SH-SY5Y (cell line): ENCODE data around the gene TRIM25.

ENCODE experiments used
- GATA2 ChIP-seq: IDR thresholded peaks from 2 replicates; pipeline ENCODE4 v1.6.1; 2011; ENCODE audit warnings: mild to moderate bottlenecking, low read depth, low read length
- GATA3 ChIP-seq: IDR thresholded peaks from 2 replicates; pipeline ENCODE4 v1.6.1; 2011; ENCODE audit warnings: low read depth, mild to moderate bottlenecking, low read length, moderate library complexity

DNA sequence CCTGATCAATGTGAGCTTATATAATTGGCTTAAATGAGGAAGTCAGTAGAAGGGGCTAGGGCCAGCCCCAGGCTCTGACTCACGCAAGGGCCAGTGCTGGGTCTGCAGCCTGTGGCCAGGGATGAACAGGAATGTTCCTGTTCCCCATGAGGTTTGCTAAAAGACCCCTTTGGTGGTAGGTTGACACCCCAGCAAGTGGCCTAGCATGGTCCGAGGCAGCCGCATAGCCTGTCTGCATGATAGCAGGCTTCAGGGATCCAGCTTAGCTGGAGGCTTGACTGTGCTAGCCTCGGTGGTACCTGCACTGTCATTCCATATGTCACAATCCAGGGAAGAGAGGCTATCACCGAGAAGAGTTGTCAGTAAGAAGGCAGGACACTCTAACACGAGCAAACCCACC lies 23.5 kb downstream of the TRIM25 start:
- TF ChIP-seq GATA3, result no peak
- no peak for TF ChIP-seq GATA2
